Activated CD8-positive, alpha-beta memory T cell treated with anti-CD3 and anti-CD28 coated beads for 4 hours (primary cell): ENCODE data around the gene AIRE.

Experiments
- DNase-seq, 2 donors: peaks; one replicate each; pipeline ENCODE4 v3.0.0-alpha.2; 2020; ENCODE audit warnings: low read depth in 2 of 2

The AIRE gene

DNA sequence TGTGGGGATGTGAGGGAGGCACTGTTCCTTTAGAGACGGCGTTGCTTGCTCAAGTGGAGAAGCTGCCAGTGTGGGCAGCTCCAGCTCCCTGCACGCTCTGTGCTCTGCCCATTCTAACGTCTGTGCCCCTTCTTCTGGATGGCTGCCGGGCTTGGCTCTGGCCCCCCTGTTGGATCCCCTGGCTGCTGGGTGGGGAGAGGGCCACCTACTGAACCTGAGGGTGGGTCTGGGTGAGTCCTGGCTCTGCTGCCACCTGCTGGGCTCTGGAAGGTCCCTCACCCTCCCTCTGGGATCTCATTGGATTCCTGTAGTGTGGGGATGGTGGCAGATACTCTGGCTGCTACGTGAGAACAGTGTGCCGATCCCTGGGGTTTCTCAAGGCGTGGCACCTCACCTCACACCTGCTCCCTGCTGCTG lies 19.2 kb downstream of the AIRE start:
- DNase-seq, result no peak

DNA sequence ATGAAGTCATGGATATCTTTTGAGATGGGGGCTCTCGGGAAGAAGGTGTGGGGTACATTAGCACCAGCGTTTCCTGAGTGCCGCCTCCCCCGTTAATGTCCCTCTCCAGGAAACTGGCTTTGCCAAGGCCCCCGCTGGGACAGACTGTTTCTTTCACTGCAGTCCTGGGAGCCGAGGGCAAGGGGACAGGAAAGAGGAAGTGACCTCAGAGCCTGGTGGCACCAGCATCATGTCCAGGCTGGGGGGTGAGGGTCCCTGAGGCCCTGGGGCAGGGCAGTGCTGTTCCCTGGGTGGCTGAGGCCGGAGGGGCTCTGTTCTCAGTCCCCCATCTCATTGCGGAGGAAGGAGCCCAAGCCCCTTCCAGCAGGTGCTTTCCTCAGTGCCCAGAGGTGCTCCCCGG lies 20.0 kb downstream of the AIRE start:
- DNase-seq, result no peak

DNA sequence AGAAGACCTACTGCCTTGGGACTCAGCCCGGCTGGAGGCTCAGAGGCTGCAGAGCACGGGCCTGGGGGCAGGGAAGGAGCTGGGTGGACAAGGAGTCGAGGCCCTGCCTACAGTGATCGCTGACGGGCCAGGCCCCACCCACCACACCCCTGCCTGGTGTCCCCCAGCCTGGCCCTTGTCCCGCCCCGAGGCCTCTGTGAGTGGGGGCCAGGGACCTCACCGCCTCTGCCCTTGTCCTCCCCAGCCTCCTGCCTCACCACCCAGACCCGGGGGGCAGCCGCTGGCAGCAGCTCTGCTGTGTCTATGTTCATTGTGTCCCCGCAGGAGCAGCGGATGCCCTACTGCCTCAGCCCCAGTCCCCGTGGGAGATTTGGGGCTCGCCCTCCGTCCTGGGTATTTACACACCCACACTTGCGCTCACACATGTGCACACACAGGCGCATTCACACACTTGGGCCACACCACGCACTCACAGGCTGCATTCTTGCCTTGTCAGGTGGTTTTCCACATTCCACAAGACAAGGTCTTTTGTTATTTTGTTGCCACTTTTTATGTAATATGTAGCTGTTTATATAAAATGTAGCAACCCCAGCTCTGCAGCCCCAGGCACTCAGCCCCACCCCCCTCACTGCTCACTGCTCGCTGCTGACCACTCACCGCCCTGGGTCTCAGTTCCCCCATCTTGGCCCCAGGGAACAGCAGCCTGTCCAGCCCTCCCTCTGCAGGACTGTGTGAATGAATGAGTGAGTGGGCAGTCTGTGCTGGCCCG lies 21.4 kb downstream of the AIRE start:
- DNase-seq, result no peak

DNA sequence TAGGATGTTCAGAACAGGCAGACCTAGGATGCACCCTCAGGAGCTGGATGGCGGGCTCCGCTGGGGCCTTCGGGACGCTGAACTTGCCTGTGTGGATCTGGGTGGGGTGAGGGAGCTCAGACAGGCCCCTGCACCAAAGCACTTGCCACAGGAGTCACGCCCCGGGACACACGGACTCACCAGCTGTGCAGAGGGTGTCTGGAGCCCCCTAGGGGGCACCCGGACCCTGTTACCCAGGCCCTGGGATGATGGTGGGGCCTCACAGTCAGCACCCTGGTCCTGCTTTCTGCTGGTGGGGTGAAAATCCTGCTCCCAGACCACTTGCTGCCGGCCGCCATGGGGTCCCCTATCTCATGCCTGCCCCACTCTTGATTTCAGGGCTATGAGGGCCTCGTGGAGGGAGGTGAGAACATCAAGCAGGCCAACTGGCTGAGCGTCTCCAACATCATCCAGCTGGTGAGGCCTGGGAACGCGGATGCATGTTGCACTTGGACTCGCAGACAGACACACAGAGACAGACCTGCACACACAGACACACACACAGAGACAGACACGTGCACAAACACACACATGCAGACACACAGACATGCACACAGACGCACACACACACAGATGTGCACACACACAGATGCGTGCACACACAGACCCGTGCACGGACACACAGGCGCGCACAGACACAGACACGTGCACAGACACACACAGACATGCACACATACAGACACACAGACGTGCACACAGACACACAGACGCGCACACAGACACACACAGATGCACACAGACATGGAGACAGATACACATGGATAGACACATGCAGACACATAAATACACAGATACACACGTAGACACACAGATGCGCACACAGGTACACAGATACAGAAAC lies 25.2 kb downstream of the AIRE start:
- no peak for DNase-seq

DNA sequence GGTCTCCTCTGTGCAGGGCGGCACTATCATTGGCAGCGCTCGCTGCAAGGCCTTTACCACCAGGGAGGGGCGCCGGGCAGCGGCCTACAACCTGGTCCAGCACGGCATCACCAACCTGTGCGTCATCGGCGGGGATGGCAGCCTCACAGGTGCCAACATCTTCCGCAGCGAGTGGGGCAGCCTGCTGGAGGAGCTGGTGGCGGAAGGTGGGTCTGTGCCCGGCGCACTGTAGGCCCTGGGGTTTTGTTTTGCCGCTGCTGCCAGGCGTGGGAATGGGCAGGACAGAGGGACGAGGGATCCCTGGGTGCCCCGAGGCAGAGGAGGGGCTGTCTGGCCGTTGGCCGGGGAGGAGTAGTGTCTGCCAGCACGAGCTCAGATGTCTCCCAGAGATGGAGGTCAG lies 26.4 kb downstream of the AIRE start:
- no peak for DNase-seq

DNA sequence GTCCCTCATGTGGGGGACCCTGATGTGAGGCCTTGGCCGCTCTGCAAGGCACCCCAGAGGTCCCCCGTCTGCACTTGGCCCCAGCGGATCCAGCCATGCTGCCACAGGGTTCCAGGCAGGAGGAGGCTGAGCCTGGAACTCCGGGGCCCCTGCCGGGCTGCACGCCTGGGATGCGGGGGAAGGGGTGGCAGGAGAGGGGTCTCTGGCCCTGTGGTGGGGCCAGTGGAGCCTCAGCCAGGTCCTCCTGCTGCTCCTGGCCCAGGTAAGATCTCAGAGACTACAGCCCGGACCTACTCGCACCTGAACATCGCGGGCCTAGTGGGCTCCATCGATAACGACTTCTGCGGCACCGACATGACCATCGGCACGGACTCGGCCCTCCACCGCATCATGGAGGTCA lies 27.0 kb downstream of the AIRE start:
- DNase-seq, result no peak

DNA sequence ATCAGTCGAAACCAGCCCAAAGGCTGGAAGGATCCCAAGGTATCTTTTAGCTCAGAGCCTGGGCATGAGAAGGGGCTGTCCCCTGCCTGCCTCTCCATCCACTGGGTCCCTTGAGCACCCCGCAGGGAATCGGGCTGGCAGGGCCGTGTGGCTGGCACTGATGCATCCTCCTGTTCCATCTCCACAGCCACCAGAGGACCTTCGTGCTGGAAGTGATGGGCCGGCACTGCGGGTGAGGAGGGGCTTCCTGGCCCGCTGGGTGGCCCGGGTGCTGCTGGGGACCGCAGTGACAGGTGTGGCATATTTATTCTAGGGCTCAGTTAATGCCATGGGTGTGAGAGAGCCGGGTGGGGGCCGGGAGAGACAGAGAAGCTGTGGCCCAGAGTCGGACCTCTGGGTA lies 27.8 kb downstream of the AIRE start:
- DNase-seq, result no peak

DNA sequence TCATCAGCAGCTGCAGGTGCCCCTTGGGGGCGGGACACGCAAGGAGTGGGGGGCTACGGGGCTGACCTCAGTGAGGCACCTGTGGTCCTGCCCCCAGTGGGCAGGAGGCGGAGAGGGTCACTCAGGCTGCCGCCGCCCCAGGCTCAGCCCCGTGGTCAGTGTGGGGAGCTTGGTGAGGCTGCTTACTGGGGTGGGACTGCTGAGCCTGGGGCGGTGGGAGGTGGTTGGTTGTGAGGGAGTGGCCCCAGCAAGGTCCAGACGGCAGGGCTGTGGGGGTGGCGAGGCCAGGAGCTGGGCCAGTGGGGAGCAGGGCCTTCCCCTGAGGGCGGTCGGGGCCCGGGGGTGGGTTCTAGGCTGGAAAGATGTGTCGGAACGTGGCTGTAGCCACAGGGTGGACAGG lies 28.5 kb downstream of the AIRE start:
- no peak for DNase-seq

DNA sequence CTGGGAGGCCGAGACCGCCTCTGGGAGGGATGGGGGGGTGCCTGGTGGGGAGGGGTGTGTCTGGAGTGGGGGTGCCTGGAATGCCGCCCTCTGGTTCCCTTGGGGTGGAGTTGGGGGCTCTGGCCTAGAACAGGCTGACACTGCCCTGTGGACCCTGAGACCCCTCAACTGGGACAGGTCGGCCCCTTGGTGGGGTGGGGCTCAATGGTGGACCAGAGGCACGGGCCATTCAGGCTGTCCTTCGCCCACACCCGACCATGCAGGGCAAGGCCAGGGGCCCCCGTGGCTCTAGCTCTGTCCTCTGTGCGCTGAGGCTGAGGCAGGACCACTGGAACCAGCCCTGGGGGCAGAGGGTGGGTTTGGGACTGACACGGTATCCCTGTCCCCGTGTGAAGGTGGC lies 28.9 kb downstream of the AIRE start:
- no peak for DNase-seq

DNA sequence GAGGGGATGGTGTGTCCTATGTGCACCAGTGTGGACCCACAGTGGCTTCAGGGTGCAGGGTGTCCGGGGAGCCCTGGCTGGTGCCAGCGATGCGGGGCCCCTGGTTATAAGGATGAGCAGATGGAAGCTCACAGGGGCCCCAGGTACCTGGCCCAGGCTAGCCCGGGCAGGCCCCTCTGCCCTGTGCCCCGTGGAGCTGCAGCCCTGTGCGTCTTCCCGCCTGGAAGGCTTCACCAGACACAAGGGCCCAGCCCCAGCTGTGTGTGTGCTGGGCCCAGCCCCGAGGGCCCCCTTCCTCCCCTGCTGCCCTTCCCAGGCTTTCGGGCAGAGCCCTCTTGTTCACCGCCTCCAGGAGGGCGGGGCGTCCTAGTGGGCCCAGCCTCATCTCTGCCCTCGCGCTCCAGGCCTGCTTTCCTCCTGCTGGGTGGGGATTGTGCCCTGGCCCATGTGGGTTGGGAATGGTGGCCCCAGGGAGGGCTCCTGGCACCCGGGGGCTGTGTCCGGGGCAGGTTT lies 30.1 kb downstream of the AIRE start:
- no peak for DNase-seq

DNA sequence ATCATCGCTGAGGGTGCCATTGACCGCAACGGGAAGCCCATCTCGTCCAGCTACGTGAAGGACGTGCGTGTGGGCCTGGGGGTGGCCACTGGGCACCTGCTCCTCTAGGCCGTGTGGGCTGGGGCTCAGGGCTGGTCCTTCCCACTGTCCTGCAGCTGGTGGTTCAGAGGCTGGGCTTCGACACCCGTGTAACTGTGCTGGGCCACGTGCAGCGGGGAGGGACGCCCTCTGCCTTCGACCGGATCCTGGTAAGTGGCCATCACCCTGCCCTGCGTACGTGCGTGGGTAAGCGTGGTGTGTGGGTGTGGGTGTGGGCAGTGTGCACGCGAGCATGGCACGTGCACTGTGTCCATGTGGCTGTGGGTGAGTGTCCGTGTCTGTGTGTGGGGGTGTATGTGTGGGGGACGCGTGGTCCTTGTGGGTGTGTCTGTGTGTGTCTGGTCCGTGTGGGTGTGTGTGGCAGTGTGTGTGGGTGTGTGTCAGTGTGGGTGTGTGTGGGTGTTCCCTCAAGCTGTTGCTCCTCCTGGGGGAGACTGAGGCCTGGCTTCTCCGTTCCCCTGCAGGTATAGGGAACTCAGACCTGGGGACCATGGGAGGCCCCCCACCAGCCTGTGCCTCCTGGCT lies 30.7 kb downstream of the AIRE start:
- DNase-seq, result no peak

DNA sequence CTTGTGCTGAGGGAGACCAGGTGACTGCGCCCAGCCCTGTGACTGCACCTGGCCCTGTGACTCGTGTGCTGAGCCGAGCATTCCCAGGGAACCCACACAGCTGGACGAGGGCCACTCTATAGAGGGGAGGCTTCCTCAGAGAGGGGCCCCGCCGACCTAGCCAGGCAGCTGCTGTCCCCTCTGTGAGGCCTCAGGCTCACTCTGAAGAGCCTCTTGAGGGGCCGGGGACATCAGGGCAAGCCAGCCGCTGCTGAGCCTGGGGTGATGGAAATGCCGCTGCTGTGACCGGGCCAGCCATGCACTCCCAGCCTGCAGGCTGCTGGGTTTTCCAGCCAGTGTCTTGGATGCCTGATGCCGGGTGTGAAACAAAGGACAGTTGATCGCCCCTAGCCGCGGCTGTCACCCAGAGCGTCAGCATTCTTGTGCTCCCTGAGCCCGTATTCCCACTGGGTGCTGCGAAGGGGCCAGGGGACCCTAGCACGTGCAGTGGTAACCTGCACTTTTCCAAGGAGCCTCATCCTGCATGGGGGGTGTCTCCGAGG lies 31.6 kb downstream of the AIRE start:
- no peak for DNase-seq

DNA sequence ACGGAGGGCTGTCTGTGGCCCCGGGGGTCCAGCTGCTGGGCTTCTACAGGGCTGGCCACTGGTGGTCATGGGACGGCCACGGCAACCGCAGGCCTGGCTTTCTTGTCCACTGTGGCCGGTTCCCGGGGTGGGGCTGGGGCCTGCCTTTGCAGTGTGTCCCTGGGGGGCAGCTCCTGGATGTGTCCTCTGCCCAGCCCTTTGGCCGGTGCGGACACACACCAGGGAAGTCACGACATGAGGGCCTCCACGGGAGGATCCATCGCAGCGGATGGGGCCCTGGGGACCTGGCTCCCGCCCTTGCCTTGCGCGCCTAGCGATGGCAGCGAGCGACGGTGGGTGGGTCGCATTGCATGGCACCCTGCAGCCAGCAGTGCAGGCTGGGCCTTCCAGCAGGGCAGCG lies 32.2 kb downstream of the AIRE start:
- no peak for DNase-seq

DNA sequence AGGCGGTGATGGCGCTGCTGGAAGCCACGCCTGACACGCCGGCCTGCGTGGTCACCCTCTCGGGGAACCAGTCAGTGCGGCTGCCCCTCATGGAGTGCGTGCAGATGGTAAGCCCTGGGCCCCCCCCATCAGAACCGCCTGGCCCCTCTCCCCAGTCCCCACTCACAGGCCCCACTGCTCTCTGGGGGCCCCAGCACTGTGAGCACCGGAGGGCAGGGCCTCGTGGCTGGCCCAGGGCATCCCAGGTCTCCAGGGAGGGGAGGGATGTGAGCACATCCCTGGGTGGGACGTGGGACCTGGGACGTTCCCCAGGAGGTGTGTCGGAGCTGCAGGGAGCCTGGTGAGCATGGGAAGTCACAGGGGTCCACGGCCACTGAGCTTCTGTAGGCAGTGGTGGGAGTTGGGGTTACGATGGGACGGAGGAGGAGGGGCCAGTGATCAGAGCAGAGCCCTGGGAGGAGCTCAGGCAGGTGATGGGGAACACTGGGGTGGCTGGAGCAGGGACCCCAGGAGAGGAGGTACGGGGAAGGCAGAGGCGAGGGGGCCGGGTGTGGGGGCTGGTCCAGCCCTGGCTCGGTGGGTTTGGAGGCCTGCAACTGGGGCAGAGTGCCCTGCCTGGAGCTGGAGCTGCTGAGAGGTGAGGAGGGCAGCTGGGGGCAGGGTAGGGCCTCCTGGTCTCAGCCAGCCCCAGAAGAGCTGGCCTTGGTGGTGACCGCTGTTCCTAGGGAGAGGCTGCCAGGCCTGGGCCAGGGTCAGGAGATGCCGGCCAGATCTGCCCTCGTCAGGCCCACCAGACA lies 33.0 kb downstream of the AIRE start:
- DNase-seq, result no peak

DNA sequence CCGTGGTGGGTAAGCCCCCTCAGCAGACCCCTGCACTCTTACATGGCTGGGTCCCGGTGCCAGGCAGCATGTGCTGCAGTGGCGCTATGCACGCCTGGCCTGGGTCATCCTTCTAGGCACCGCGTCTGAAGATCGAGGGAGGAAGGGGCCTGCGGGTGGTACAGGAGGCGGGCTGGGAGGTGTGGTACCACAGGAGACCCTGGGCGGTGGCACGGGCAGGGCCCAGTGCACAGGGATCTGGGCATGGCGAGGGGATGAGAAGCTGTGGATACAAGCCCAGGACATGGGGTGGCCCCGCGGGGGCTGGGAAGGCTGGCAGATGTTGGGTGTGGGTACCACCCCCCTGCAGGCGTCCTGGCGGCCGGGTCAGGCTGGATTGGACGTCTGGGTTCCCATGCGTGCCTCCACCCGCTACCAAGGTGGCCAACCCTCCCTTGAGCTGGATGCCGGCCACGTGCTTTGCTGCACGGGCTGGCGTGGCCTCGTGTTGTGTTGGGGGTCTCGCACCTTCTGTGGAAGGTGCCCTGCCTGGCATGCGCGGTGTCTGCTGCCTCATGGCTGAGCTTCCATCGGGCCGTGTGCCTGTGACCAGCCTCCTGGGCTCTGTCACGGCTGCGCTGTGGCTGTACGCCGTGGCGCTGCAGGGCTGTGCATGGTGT lies 33.9 kb downstream of the AIRE start:
- DNase-seq, result no peak

DNA sequence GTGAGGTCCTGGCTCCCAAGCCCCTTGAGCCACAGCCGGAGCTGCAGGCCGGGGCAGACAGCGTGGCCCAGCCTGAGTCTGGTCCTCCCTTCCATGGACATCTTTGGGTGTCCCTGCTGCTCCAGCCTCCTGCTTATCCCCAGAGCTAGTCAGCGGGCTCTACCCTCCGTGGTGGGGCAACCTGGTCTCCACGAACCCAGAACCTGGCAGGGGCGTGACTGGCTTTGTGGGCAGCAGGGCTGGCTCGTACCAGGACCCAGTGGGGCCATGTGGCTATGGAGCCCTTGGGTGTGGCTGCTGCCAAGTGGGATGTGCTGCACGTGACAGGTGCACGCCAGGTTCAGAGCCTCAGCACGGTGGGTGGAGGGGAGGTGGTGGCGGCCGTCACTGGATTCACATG lies 35.2 kb downstream of the AIRE start:
- DNase-seq, result no peak

DNA sequence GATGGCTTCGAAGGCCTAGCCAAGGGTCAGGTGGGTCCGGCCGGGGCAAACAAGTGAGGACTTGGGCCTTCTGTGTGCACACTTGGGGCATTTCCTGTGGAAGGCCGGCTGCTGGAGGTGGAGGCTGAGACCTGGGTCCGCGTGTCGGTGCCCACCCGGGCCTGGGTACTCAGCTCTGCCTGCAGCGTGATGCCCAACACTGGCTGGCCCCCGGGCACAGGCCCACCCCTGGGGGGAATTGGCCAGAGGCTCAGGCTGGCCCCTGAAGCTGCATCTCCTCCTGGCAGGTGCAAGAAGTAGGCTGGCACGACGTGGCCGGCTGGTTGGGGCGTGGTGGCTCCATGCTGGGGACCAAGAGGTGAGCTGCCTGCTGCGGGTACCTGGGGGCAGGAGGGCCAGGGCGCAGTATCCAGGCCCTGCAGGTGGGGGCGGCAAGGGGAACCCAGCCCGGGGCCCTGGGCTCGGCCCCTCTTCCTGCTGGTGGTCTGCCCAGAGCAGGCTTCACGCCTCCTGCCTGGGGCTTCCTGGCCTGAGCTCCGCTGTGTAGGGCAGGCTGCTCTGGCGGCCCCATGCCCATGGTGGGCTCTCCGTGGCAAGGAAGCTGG lies 36.3 kb downstream of the AIRE start:
- no peak for DNase-seq

DNA sequence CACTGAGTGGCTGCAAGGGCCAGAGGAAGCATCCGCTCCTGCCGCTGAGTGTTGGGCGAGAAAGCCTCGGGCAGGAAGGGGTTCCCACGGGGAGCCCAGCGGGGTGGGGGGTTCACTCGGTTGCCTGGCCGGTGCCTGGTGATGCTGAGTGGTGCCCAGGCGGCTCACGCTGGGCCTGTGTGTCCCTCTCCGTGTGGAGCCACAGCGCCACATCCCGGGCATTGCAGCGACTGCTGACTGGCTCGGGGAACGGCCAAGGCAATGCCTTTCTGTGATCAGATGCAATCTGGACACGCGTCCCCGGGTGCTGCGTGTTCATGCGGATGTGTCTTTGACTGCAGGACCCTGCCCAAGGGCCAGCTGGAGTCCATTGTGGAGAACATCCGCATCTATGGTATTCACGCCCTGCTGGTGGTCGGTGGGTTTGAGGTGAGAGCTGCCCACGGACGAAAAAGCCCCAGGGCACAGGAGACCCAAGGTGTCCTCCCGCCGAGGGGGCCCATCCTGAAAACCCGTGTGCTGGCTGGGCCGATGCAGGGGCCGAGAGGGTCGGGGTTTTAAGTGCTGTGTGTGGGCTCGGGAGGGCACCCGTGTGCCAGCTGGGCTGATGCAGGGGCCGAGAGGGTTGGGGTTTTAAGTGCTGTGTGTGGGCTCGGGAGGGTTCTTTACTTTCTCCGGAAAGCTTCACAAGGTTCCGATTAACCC lies 37.1 kb downstream of the AIRE start:
- no peak for DNase-seq

DNA sequence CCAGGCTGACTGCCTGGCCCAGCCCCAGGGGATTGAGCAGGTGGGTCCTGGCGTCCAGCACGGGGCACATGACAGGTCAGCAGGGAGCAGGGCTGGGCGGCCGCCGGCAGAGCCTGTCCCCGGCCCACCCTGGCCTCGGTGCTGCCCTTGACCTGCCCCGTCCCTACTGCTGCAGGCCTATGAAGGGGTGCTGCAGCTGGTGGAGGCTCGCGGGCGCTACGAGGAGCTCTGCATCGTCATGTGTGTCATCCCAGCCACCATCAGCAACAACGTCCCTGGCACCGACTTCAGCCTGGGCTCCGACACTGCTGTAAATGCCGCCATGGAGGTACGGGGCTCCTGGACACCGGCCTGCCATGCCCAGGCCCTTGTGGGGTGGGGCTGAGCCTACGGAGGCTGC lies 37.9 kb downstream of the AIRE start:
- DNase-seq, result no peak
